Left lung (tissue), 10 donors: Measurements from ENCODE around the gene MUS81. TPM values are rescaled to one million over a fixed set of nuclear protein-coding genes. Genes with fewer than 3 reads are reported as not detected.
A peak's percentile ranks its signal among the peaks of the same experiment; 100 is the strongest.
"Not testable (repeated sequence)": the region's sequence is repeated elsewhere in the genome, so short reads cannot be mapped to it uniquely, and the experiment has no call there.

ENCODE experiments used
- ATAC-seq: fragments of 200-7000 bp; cut with Tn5 transposase; one replicate; pipeline ENCODE4 v1.9.1; 2020; ENCODE audit warnings: moderate library complexity
- DNase-seq, 4 donors: peaks; one replicate each; pipeline ENCODE4 v3.0.0-alpha.2; 2013 to 2020
- H3K27ac ChIP-seq, 2 donors: fragments of 200-600 bp; sonication (generic) in 1 of 2; one replicate each; pipeline versions ENCODE4 v1.5.0 to v1.8.0; 2020 to 2021
- H3K27me3 ChIP-seq, 2 donors: fragments of 200-600 bp; sonication (generic) in 1 of 2; one replicate each; pipeline versions ENCODE4 v1.5.0 to v1.8.0; 2020 to 2021
- H3K36me3 ChIP-seq, 2 donors: fragments of 200-600 bp; sonication (generic) in 1 of 2; one replicate each; pipeline versions ENCODE4 v1.5.0 to v1.8.0; 2020 to 2021
- H3K4me1 ChIP-seq, 2 donors: fragments of 200-600 bp; one replicate each; pipeline ENCODE4 v1.8.0; 2021
- H3K4me3 ChIP-seq, 2 donors: fragments of 200-600 bp; sonication (generic) in 1 of 2; one replicate each; pipeline versions ENCODE4 v1.5.0 to v1.8.0; 2020 to 2021; ENCODE audit warnings: mild to moderate bottlenecking in 1 of 2
- H3K9me3 ChIP-seq, 2 donors: fragments of 200-600 bp; sonication (generic) in 1 of 2; one replicate each; pipeline versions ENCODE4 v1.5.0 to v1.8.0; 2020 to 2021
- intact Hi-C, 2 donors: fragments of 100-400 bp; cut with DNase I; formaldehyde crosslinking; loops; one replicate each; pipeline versions ENCODE4 v1.11.2 to v1.14.2; 2022
- polyA plus RNA-seq, 6 donors: library from polyadenylated mRNA; unstranded; fragments of 120-200 nt; gene quantifications; one replicate each; pipeline ENCODE4 v1.2.1, GENCODE V29; 2013; ENCODE audit not compliant: insufficient read length in 6 of 6
- total RNA-seq, 2 donors: library from RNA; stranded (reverse); fragmentation: NEBNext Ultra II Directional; extraction: Animal tissue kit (Norgen Biotek cat#: 25700); gene quantifications; one replicate each; pipeline ENCODE4 v1.2.1, GENCODE V29; 2021
- TF ChIP-seq, protein P1 (sequence below), 2 donors: fragments of 200-600 bp; sonication (generic) in 1 of 2; IDR thresholded peaks; one replicate each; pipeline versions ENCODE4 v1.5.0 to v1.8.0; 2021; ENCODE audit warnings: antibody characterized with exemption in 2 of 2
- donor health status: DM: no; HTN: yes; CAD: no.
- donor health status: DM: no; HTN: no; CAD: no.

MUS81 gene
- total and polyA plus RNA-seq, 8 donors, result 43.4 to 55.0 (median 50.9) TPM

DNA sequence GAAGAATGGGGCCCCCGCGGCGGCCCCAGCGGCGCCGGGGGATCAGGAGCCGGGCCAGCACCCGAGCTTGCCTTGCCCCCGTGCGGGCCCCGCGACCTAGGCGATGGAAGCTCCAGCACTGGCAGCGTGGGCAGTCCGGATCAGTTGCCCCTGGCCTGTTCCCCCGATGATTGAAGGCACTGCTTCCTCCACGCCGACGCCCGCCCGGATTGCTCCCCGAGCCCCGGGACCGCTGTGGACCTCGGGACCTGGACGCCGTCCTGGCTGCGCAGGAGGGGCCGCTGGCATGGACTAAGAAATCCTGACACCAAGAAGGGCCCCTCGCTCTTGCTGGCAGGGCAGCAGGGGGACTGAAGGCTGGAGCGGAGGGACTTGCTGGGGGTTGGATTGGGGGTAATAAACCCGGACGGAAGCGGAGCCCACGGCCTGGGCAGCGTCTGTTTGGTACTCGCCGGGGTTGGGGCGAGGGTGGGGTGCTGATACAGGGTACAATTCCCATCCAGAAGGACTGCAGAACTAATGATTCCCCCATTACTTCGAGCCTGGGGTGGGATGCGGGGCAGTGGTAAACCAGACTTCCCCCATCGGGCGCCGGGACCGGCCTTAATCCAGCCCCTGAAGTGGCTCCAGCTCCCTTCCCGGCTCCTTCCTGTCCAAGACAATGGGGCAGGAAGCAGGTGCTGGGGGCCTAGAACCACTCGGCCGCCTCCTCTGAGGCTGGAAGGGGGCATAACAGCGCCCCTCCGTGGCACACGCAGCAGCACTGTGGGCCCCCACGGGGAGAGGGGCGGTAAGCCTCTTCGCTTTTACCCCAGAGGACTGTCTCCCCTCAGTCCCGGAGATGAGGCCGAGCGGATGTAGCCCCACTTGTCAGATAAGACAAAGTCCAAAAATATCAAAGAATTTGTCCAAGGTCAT, 31.2 kb downstream of the MUS81 start:
- no peaks in the 10 kb centered on the region for H3K27me3 ChIP-seq
- ATAC-seq (no peak), DNase-seq (peak in 2 of 4 donors; percentile 49 to 90)
- intact Hi-C loops, result no loop called here
- H3K27ac ChIP-seq, result peak overlapping the region; percentile 95 to 97
- H3K9me3 ChIP-seq, result no peaks in the 10 kb centered on the region
- peaks cover 20 to 89% of the 10 kb centered on the region in 2 donors for H3K4me1 ChIP-seq
- peaks cover 0 to 30% of the 10 kb centered on the region in 2 donors for H3K36me3 ChIP-seq
- H3K4me3 ChIP-seq, result peak overlapping the region; percentile 52 to 70
- TF ChIP-seq, protein P1, sequence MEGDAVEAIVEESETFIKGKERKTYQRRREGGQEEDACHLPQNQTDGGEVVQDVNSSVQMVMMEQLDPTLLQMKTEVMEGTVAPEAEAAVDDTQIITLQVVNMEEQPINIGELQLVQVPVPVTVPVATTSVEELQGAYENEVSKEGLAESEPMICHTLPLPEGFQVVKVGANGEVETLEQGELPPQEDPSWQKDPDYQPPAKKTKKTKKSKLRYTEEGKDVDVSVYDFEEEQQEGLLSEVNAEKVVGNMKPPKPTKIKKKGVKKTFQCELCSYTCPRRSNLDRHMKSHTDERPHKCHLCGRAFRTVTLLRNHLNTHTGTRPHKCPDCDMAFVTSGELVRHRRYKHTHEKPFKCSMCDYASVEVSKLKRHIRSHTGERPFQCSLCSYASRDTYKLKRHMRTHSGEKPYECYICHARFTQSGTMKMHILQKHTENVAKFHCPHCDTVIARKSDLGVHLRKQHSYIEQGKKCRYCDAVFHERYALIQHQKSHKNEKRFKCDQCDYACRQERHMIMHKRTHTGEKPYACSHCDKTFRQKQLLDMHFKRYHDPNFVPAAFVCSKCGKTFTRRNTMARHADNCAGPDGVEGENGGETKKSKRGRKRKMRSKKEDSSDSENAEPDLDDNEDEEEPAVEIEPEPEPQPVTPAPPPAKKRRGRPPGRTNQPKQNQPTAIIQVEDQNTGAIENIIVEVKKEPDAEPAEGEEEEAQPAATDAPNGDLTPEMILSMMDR (IDR thresholded peaks at IDR 0.05), result no peak

GRCh38 chr11:65892137-65892540, 31.9 kb downstream of the MUS81 start:
- Histone ChIP-seq H3K36me3 (peaks cover 0 to 30% of the 10 kb centered on the region in 2 donors), H3K4me3 (peak overlapping the region; percentile 52 to 70), H3K4me1 (peaks cover 20 to 89% of the 10 kb centered on the region in 2 donors), H3K27ac (peak overlapping the region; percentile 95 to 97)
- ATAC-seq, H3K27me3 ChIP-seq, intact Hi-C loops, H3K9me3 ChIP-seq: not testable (repeated sequence)
- peak in 1 of 4 donors; percentile 33 for DNase-seq

DNA sequence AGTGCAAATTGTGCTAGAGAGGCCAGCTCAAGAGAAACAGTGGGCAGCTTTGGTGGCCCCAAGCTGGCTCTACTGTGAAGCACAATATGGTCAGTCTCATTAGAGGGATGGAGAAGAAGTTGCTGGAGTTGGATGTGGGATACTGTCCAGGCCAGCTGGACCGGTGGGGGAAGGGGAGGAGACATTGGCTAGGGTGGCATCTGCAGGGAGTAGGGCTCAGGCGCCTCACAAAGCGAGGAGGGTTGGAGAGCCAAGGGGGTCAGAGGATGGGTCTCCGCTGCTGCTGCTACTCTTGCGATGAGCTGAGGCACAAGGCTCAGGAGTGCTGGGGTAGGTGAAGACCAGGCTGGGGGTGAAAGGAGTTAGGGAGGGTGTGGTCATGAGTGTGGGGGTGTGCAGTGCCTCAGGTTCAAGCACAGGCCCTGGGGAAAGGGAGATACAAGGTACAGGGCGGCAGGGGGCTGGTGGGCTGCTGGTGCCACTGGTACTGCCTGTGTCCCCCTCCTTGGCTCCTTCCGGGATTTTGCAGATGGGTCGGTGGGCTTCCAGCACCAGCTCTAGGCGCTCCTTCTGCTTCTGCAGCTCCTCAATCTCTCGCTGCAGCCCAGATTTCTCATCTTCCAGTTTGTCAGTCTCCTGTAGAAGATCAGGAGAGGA, 32.6 kb downstream of the MUS81 start:
- DNase-seq (peak in 1 of 4 donors; percentile 43), ATAC-seq (no peak)
- intact Hi-C loops, result no loop called here
- TF ChIP-seq, protein P1 (IDR thresholded peaks at IDR 0.05), result no peak
- peak overlapping the region in 1 of 2 donors; percentile 70 for H3K4me3 ChIP-seq
- peaks cover 0 to 30% of the 10 kb centered on the region in 2 donors for H3K36me3 ChIP-seq
- no peaks in the 10 kb centered on the region for H3K9me3 ChIP-seq
- peak overlapping the region; percentile 95 to 97 for H3K27ac ChIP-seq
- H3K27me3 ChIP-seq, result no peaks in the 10 kb centered on the region
- H3K4me1 ChIP-seq, result peaks cover 15 to 89% of the 10 kb centered on the region in 2 donors

- Histone ChIP-seq H3K27ac (peak overlapping the region; percentile 76 to 97), H3K36me3 (peaks cover 0 to 30% of the 10 kb centered on the region in 2 donors), H3K27me3 (peaks cover 0 to 2% of the 10 kb centered on the region in 2 donors), H3K4me3 (peak overlapping the region in 1 of 2 donors; percentile 70), H3K9me3 (no peaks in the 10 kb centered on the region), H3K4me1 (peaks cover 14 to 92% of the 10 kb centered on the region in 2 donors)
- ATAC-seq, result no peak
- intact Hi-C loops, result no loop called here
- peak in 1 of 4 donors; percentile 93 for DNase-seq
- TF ChIP-seq, protein P1 (IDR thresholded peaks at IDR 0.05), result no peak
Observed at GRCh38 chr11:65894034-65894591, 33.9 kb downstream of the MUS81 start.

- intact Hi-C loops, result no loop called here
- Histone ChIP-seq H3K36me3 (peaks cover 0 to 30% of the 10 kb centered on the region in 2 donors), H3K27ac (no peak overlapping the region), H3K27me3 (peaks cover 0 to 7% of the 10 kb centered on the region in 2 donors), H3K9me3 (no peaks in the 10 kb centered on the region), H3K4me1 (peaks cover 14 to 92% of the 10 kb centered on the region in 2 donors), H3K4me3 (no peak overlapping the region)
- TF ChIP-seq, protein P1 (IDR thresholded peaks at IDR 0.05), result no peak
- peak in 1 of 4 donors; percentile 20 for DNase-seq
- ATAC-seq, result no peak
Observed at GRCh38 chr11:65895482-65895981, 35.3 kb downstream of the MUS81 start.
